Mucosa of rectum (tissue), 2 donors: ENCODE measurements around the gene LPP.

Experiments
- H3K27ac ChIP-seq, 2 donors: one replicate each; pipeline ENCODE4 v1.7.0; 2013; ENCODE audit warnings: inconsistent platforms in 2 of 2, low read depth in 2 of 2, low read length in 2 of 2
- H3K27me3 ChIP-seq, 2 donors: one replicate each; pipeline ENCODE4 v1.7.0; 2013; ENCODE audit warnings: low read length in 2 of 2; ENCODE audit not compliant: control insufficient read depth in 2 of 2, insufficient read depth in 2 of 2
- H3K36me3 ChIP-seq, 2 donors: one replicate each; pipeline ENCODE4 v1.7.0; 2013; ENCODE audit warnings: low read length in 2 of 2; ENCODE audit not compliant: control insufficient read depth in 2 of 2, insufficient read depth in 2 of 2
- H3K4me1 ChIP-seq, 2 donors: one replicate each; pipeline ENCODE4 v1.7.0; 2013; ENCODE audit warnings: low read length in 2 of 2, mild to moderate bottlenecking in 1 of 2; ENCODE audit not compliant: control insufficient read depth in 2 of 2, insufficient read depth in 2 of 2
- H3K4me3 ChIP-seq, 2 donors: one replicate each; pipeline ENCODE4 v1.7.0; 2013; ENCODE audit warnings: low read length in 2 of 2
- H3K9ac ChIP-seq, 2 donors: one replicate each; pipeline ENCODE4 v1.7.0; 2013; ENCODE audit warnings: low read length in 2 of 2, low read depth in 1 of 2, mild to moderate bottlenecking in 1 of 2
- H3K9me3 ChIP-seq, 2 donors: one replicate each; pipeline ENCODE4 v1.7.0; 2013; ENCODE audit warnings: low read length in 2 of 2; ENCODE audit not compliant: control insufficient read depth in 2 of 2
- donor health status: healthy.
- donor health status: Normal muscosa, but diverticular disease.

The LPP gene

DNA sequence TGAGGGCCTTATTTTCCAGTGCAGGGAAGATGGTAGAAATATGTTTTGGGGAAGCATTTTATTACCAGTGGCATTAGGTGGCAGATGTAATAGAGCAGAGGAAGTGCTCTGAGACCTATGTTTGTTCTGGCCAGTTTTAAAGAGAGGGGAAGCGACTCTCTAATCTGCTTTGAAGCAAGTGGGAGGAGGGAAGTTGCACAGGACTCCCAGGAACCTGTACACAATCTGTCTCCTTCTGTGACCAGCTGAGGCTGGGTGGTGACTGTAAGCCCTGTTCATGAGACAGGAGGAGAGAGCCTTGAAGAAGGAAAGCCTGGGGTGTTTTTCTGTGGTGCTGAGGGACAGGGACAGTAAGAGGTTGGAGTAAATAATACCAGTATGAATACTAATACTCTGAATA, 60.5 kb downstream of the LPP start:
- H3K27ac ChIP-seq: peak overlapping the region; percentile 41 to 49
- H3K9ac ChIP-seq: peak overlapping the region in 1 of 2 donors; percentile 46
- H3K4me3 ChIP-seq: no peak overlapping the region
- peaks cover 0 to 3% of the 10 kb centered on the region in 2 donors for H3K36me3 ChIP-seq
- no peaks in the 10 kb centered on the region for H3K27me3 ChIP-seq
- no peaks in the 10 kb centered on the region for H3K9me3 ChIP-seq
- peaks cover 18 to 37% of the 10 kb centered on the region in 2 donors for H3K4me1 ChIP-seq

- Histone ChIP-seq H3K9ac (no peak overlapping the region), H3K27ac (peak overlapping the region; percentile 12 to 32), H3K9me3 (no peaks in the 10 kb centered on the region), H3K4me1 (peaks cover 19 to 42% of the 10 kb centered on the region in 2 donors), H3K4me3 (no peak overlapping the region), H3K27me3 (no peaks in the 10 kb centered on the region), H3K36me3 (peaks cover 0 to 3% of the 10 kb centered on the region in 2 donors)
These were observed 61.2 kb downstream of the LPP start for GRCh38 chr3:188215129-188215528.

- peaks cover 0 to 3% of the 10 kb centered on the region in 2 donors for H3K36me3 ChIP-seq
- peak overlapping the region in 1 of 2 donors; percentile 5 for H3K27ac ChIP-seq
- H3K4me1 ChIP-seq: peaks cover 22 to 36% of the 10 kb centered on the region in 2 donors
- H3K9ac ChIP-seq: peak overlapping the region in 1 of 2 donors; percentile 11
- H3K4me3 ChIP-seq: peak overlapping the region in 1 of 2 donors; percentile 4
- no peaks in the 10 kb centered on the region for H3K9me3 ChIP-seq
- H3K27me3 ChIP-seq: no peaks in the 10 kb centered on the region
These were observed 63.1 kb downstream of the LPP start for GRCh38 chr3:188217011-188217463.

DNA sequence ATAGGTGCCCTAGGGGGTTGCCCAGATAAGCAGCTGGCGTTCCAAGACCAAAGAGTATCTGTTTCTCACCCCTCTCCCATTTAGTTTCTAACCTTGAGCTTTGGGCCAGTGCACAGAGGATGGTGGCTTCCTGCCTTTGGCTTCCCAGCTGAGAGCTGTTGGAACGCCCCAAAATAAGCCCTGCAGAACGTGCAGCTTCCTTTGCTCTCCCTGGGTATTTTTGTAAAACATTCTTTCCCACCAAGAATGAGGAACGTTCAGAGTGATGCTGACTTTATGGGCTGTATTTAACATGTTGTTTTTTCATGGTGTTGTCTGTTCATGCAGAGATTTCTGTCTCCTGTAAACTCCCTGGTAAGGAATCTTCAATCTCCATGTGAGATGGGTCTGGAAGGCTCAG, 63.8 kb downstream of the LPP start:
- no peaks in the 10 kb centered on the region for H3K9me3 ChIP-seq
- H3K36me3 ChIP-seq: peaks cover 0 to under 1% of the 10 kb centered on the region in 2 donors
- H3K4me1 ChIP-seq: peaks cover 20 to 32% of the 10 kb centered on the region in 2 donors
- peak overlapping the region; percentile 6 to 50 for H3K27ac ChIP-seq
- H3K4me3 ChIP-seq: no peak overlapping the region
- peak overlapping the region in 1 of 2 donors; percentile 7 for H3K9ac ChIP-seq
- no peaks in the 10 kb centered on the region for H3K27me3 ChIP-seq

DNA sequence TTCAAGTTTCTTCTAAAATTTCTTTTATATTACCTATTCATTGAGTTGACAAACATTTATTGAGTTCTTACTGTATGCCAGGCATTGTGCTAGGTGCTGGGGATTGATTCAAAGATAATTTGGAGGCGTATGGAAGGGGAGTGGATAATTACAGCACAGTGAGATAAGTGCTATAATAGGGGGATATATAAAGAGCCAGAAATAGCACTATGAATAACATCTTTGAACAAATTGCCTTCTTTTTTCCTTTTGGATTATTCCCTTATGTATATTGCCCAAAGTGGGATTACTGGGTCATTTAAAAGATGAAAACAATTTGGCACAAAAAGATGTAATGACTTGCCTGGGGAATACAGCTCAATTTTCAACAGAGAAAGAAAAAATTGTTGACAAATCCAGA, 64.6 kb downstream of the LPP start:
- Histone ChIP-seq H3K4me3 (no peak overlapping the region), H3K4me1 (peaks cover 23 to 40% of the 10 kb centered on the region in 2 donors), H3K9ac (no peak overlapping the region)

GRCh38 chr3:188219147-188219546, 65.2 kb downstream of the LPP start:
- Histone ChIP-seq H3K9me3 (no peaks in the 10 kb centered on the region), H3K27me3 (no peaks in the 10 kb centered on the region), H3K9ac (no peak overlapping the region), H3K4me1 (peaks cover 23 to 44% of the 10 kb centered on the region in 2 donors), H3K27ac (peak overlapping the region; percentile 50 to 53), H3K36me3 (no peaks in the 10 kb centered on the region), H3K4me3 (no peak overlapping the region)

More for the DNA sequence above, 64.6 kb downstream of the LPP start:
- Histone ChIP-seq H3K9me3 (no peaks in the 10 kb centered on the region), H3K36me3 (no peaks in the 10 kb centered on the region), H3K27me3 (no peaks in the 10 kb centered on the region), H3K27ac (peak overlapping the region in 1 of 2 donors; percentile 50)

DNA sequence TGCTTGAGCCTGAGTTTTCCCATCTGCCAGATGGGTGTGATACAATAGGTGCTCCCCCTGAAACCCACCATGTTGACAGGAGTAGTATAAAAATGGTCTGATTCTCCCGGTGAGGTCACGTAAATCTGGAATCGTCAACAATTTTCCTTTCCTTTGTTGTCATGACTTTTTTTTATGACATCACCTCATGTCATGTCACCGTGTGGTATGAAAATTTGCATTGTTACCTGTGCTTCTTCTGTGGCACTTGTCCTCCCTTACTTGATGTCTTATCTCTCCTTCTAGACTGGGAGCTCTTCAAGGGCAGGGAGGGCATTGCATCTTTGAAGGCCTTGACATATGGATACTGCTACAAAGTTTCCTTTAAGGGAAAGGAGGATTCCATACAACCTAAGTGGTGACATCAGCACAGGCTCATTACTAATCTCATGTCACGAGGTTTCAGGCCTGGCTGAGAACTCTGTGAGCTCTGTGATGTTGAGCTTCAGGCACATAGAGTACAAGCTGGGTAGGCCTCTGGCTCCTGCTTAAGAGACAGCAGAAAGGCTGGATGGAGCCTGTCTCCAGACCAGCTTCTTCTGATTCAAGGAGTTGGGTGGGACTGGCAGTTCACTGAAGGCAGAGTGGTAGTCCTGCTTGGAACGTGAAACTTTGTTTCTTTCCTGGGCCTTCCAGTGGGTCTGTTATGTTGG, 66.3 kb downstream of the LPP start:
- H3K27ac ChIP-seq: peak overlapping the region; percentile 53 to 54
- no peaks in the 10 kb centered on the region for H3K9me3 ChIP-seq
- no peaks in the 10 kb centered on the region for H3K27me3 ChIP-seq
- H3K9ac ChIP-seq: no peak overlapping the region
- no peaks in the 10 kb centered on the region for H3K36me3 ChIP-seq
- peaks cover 23 to 44% of the 10 kb centered on the region in 2 donors for H3K4me1 ChIP-seq
- no peak overlapping the region for H3K4me3 ChIP-seq

- peaks cover 23 to 44% of the 10 kb centered on the region in 2 donors for H3K4me1 ChIP-seq
These were observed 67.2 kb downstream of the LPP start for GRCh38 chr3:188220988-188221818.

GRCh38 chr3:188223936-188224335, 70.0 kb downstream of the LPP start:
- Histone ChIP-seq H3K36me3 (peaks cover 0 to 3% of the 10 kb centered on the region in 2 donors), H3K4me3 (no peak overlapping the region), H3K9ac (no peak overlapping the region), H3K27ac (no peak overlapping the region), H3K4me1 (peaks cover 16 to 36% of the 10 kb centered on the region in 2 donors), H3K27me3 (no peaks in the 10 kb centered on the region), H3K9me3 (no peaks in the 10 kb centered on the region)

More at GRCh38 chr3:188220988-188221818, 67.2 kb downstream of the LPP start:
- no peak overlapping the region for H3K4me3 ChIP-seq
- H3K27ac ChIP-seq: peak overlapping the region; percentile 54 to 58
- no peaks in the 10 kb centered on the region for H3K9me3 ChIP-seq
- no peaks in the 10 kb centered on the region for H3K36me3 ChIP-seq
- no peak overlapping the region for H3K9ac ChIP-seq
- H3K27me3 ChIP-seq: no peaks in the 10 kb centered on the region

DNA sequence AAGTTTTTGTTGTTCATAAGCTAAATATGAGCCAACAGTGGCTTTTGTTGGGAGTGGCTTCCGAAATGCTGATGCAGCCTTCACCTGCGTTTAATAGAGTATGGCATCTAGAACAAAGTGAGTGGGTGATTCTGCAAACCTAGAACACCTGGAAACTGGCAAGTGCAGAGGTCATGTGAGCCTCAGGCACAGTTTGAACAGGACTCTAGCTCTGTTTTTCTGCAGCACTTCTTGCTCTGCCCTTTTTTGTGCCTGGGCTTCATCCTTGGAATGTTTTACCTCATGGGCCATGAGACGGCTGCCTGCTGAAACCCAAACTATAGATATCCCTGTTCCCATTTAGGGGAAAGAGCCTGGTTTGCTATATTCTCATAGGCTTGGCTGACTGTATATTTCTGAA, 73.5 kb downstream of the LPP start:
- H3K4me3 ChIP-seq: no peak overlapping the region
- no peak overlapping the region for H3K27ac ChIP-seq

More for the DNA sequence above, 73.5 kb downstream of the LPP start:
- no peaks in the 10 kb centered on the region for H3K9me3 ChIP-seq
- H3K4me1 ChIP-seq: peaks cover 9 to 30% of the 10 kb centered on the region in 2 donors
- no peaks in the 10 kb centered on the region for H3K27me3 ChIP-seq
- no peak overlapping the region for H3K9ac ChIP-seq
- H3K36me3 ChIP-seq: peaks cover 0 to 3% of the 10 kb centered on the region in 2 donors
